Hepatocyte (in vitro differentiated cells): Measurements from ENCODE around the gene VGLL4.

Experiments
- EZH2 ChIP-seq: fragments of 200-600 bp; sonication (generic); IDR thresholded peaks from 2 replicates; pipeline ENCODE4 v1.6.1; 2016; ENCODE audit warnings: antibody characterized with exemption, mild to moderate bottlenecking, borderline replicate concordance
- TF ChIP-seq, protein P1 (sequence below): fragments of 200-600 bp; sonication (generic); IDR thresholded peaks from 2 replicates; pipeline ENCODE4 v1.5.1; 2016; ENCODE audit warnings: antibody characterized with exemption, mild to moderate bottlenecking; ENCODE audit not compliant: poor library complexity

DNA sequence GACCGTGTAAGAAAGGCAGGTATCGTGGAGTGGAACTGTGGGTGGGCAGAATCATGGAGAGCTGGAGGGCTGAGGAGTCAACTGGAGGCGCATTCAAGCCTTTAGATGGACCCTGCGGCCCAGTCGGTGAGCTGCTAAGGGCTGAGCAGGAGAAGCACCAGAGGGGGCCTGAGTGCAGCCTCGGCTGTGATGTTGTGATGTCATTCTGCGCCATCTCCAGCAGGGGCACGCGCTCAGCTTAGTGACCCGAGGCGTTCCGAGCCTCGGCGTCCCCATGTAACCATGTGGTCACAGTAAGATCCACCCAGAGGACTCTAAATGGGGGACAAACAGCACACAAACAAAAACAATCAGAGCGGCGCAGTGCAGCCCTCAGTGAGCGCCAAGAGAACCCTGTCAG lies 76.8 kb downstream of the VGLL4 start:
- TF ChIP-seq, protein P1, sequence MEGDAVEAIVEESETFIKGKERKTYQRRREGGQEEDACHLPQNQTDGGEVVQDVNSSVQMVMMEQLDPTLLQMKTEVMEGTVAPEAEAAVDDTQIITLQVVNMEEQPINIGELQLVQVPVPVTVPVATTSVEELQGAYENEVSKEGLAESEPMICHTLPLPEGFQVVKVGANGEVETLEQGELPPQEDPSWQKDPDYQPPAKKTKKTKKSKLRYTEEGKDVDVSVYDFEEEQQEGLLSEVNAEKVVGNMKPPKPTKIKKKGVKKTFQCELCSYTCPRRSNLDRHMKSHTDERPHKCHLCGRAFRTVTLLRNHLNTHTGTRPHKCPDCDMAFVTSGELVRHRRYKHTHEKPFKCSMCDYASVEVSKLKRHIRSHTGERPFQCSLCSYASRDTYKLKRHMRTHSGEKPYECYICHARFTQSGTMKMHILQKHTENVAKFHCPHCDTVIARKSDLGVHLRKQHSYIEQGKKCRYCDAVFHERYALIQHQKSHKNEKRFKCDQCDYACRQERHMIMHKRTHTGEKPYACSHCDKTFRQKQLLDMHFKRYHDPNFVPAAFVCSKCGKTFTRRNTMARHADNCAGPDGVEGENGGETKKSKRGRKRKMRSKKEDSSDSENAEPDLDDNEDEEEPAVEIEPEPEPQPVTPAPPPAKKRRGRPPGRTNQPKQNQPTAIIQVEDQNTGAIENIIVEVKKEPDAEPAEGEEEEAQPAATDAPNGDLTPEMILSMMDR: no peak
- TF ChIP-seq EZH2: no peak
